ENCODE results near the gene SLC9C1.
A peak's percentile ranks its signal among the peaks of the same experiment; 100 is the strongest.

- TF ChIP-seq POLR2AphosphoS5 (IDR thresholded peaks at IDR 0.05): peak in 1 of 3 donors; percentile 20
- TF ChIP-seq CTCF (IDR thresholded peaks at IDR 0.05): no peak
- no peak for TF ChIP-seq POLR2A (IDR thresholded peaks at IDR 0.05)
Observed at GRCh38 chr3:112334691-112335433, 40.8 kb upstream of the SLC9C1 start.
